CD4-positive, alpha-beta T cell treated with Interleukin-12 subunit alpha and Interleukin-12 subunit beta, for 1 hour (primary cell): ENCODE results near the gene TAC1.
"Not testable (repeated sequence)": the region's sequence is repeated elsewhere in the genome, so short reads cannot be mapped to it uniquely, and the experiment has no call there.

Source experiments
- DNase-seq: peaks from one replicate; pipeline ENCODE4 v3.0.0-alpha.2; 2020

TAC1 gene

GRCh38 chr7:97731736-97732564 is at the start of gene TAC1:
Gene TAC1 (plus strand): TSS chr7:97732086. CDS start chr7:97732613, 527 bp downstream.
- no peak for DNase-seq

GRCh38 chr7:97685952-97686351 is 45.9 kb upstream of the TAC1 start:
- no peak for DNase-seq

- DNase-seq, result no peak
Observed at GRCh38 chr7:97693586-97693985, 38.3 kb upstream of the TAC1 start.

GRCh38 chr7:97694355-97694754 is 37.5 kb upstream of the TAC1 start:
- no peak for DNase-seq

GRCh38 chr7:97697396-97697795 is 34.5 kb upstream of the TAC1 start:
- DNase-seq, result no peak

- no peak for DNase-seq
Observed at GRCh38 chr7:97722386-97722785, 9.5 kb upstream of the TAC1 start.

- no peak for DNase-seq
Observed at GRCh38 chr7:97732565-97733275, 834 bp downstream of the TAC1 start.

GRCh38 chr7:97733276-97734161 is 1.6 kb downstream of the TAC1 start:
- no peak for DNase-seq

- DNase-seq, result no peak
Observed at GRCh38 chr7:97734255-97734654, 2.4 kb downstream of the TAC1 start.

- DNase-seq, result no peak
Observed at GRCh38 chr7:97735075-97735474, 3.2 kb downstream of the TAC1 start.

GRCh38 chr7:97748482-97748881 is 16.6 kb downstream of the TAC1 start:
- DNase-seq, result no peak

- DNase-seq, result no peak
Observed at GRCh38 chr7:97751566-97751965, 19.7 kb downstream of the TAC1 start.

- DNase-seq, result no peak
Observed at GRCh38 chr7:97752215-97752614, 20.3 kb downstream of the TAC1 start.

- no peak for DNase-seq
Observed at GRCh38 chr7:97757824-97758223, 25.9 kb downstream of the TAC1 start.

GRCh38 chr7:97770850-97771249 is 39.0 kb downstream of the TAC1 start:
- no peak for DNase-seq

- no peak for DNase-seq
Observed at GRCh38 chr7:97771576-97771975, 39.7 kb downstream of the TAC1 start.

GRCh38 chr7:97772045-97772901 is 40.4 kb downstream of the TAC1 start:
- DNase-seq, result no peak

- DNase-seq, result not testable (repeated sequence)
Observed at GRCh38 chr7:97786398-97786797, 54.5 kb downstream of the TAC1 start.
